ENCODE data around the gene GMCL2.

Gene GMCL2

GRCh38 chr5:178215280-178216002, 28.3 kb upstream of the GMCL2 start:
- H3K4me3 ChIP-seq (ENCODE audit: low read length) = no peak overlapping the region
- DNase-seq (ENCODE audit: low read depth) = no peak
- TF ChIP-seq CTCF (IDR thresholded peaks at IDR 0.05; ENCODE audit: insufficient read depth, low read depth, low read length, missing control alignments) = no peak

GRCh38 chr5:178214160-178214803, 27.1 kb upstream of the GMCL2 start:
- TF ChIP-seq CTCF (IDR thresholded peaks at IDR 0.05; ENCODE audit: insufficient read depth, low read depth, low read length, missing control alignments) = no peak
- H3K4me3 ChIP-seq (ENCODE audit: low read length) = no peak overlapping the region
- no peak for DNase-seq (ENCODE audit: low read depth)

- no peak overlapping the region for H3K4me3 ChIP-seq (ENCODE audit: low read length)
- peak; percentile 26 for DNase-seq (ENCODE audit: low read depth)
- no peak for TF ChIP-seq CTCF (IDR thresholded peaks at IDR 0.05; ENCODE audit: insufficient read depth, low read depth, low read length, missing control alignments)
Observed at GRCh38 chr5:178213748-178214151, 26.6 kb upstream of the GMCL2 start.

- H3K4me3 ChIP-seq (ENCODE audit: low read length) = no peak overlapping the region
- TF ChIP-seq CTCF (IDR thresholded peaks at IDR 0.05; ENCODE audit: insufficient read depth, low read depth, low read length, missing control alignments) = no peak
- DNase-seq (ENCODE audit: low read depth) = no peak
Observed at GRCh38 chr5:178213003-178213461, 25.9 kb upstream of the GMCL2 start.

- H3K4me3 ChIP-seq (ENCODE audit: low read length) = no peak overlapping the region
- TF ChIP-seq CTCF (IDR thresholded peaks at IDR 0.05; ENCODE audit: insufficient read depth, low read depth, low read length, missing control alignments) = no peak
- no peak for DNase-seq (ENCODE audit: low read depth)
Observed at GRCh38 chr5:178212241-178213002, 25.3 kb upstream of the GMCL2 start.

- no peak for TF ChIP-seq CTCF (IDR thresholded peaks at IDR 0.05; ENCODE audit: insufficient read depth, low read depth, low read length, missing control alignments)
- no peak for DNase-seq (ENCODE audit: low read depth)
- no peak overlapping the region for H3K4me3 ChIP-seq (ENCODE audit: low read length)
Observed at GRCh38 chr5:178211095-178212048, 24.2 kb upstream of the GMCL2 start.

Measured in epithelial cell of esophagus (primary cell).